Right lung (tissue), 5 donors: Measurements from ENCODE around the gene DRGX. TPM values are rescaled to one million over a fixed set of nuclear protein-coding genes. Genes with fewer than 3 reads are reported as not detected.

ENCODE experiments used
- DNase-seq, 2 donors: peaks; one replicate each; pipeline ENCODE4 v3.0.0-alpha.2; 2013
- polyA plus RNA-seq, 5 donors: library from polyadenylated mRNA; unstranded; fragments of 120-200 nt; gene quantifications; one replicate each; pipeline versions ENCODE4 v1.2.1 to v1.2.3, GENCODE V29; 2013; ENCODE audit warnings: inconsistent platforms in 1 of 5, low replicate concordance in 1 of 5; ENCODE audit not compliant: insufficient read length in 5 of 5, insufficient read depth in 1 of 5

Gene DRGX
- polyA plus RNA-seq, 5 donors: 0.06 TPM; not detected in 4

DNA sequence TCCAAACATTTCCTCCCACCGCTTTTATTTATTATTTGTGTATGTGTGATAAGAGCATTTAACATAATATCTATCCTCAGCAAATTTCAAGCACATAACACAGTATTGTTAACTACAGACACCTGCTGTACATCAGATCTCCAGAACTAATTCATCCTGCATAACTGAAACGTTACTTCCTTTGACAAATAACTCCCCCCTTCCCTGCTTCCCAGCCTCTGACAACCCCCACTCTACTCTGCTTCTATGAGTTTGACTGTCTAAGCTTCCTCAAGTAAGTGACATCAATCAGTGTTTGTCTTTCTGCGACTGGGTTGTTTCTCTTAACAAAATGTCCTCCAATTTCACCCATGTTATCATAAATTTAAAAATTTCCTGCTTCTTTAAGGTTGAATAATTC, 74.9 kb downstream of the DRGX start:
- DNase-seq: no peak

DNA sequence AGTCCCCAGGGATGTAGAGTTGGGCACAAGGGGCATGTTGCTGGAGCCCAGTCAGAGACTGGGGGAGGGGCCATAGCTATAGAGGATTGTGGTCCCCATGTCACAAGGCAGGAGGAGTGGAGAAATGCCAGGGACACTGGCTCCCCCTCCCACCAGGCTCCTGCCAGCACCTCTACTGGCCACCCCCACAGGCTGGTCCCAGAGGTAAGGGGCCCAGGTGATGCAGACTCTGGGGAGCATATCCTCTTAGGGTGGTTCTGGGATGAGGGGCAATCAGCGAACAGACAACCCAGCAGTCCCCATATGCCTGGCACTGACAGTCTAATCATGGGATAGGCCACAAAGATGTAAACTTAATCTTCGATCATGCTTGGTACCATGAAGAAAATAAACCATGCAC, 75.7 kb downstream of the DRGX start:
- no peak for DNase-seq

DNA sequence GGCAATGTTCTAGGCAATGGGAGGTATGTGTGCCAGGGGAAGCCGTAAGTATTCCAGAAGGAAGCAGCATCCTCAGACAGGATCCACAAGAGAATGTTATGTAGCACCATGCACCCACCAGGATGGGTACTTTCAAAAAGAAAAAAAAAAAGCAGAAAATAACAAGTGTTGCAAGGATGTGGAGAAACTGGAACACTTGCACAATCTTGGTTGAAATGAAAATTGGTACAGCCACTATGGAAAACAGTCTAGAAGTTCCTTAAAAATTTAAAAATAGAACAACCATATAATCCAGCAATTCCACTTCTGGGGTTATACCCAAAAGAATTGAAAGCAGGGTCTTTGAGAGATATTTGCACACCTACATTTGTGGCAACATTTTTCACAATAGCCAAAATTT, 76.7 kb downstream of the DRGX start:
- DNase-seq: no peak

DNA sequence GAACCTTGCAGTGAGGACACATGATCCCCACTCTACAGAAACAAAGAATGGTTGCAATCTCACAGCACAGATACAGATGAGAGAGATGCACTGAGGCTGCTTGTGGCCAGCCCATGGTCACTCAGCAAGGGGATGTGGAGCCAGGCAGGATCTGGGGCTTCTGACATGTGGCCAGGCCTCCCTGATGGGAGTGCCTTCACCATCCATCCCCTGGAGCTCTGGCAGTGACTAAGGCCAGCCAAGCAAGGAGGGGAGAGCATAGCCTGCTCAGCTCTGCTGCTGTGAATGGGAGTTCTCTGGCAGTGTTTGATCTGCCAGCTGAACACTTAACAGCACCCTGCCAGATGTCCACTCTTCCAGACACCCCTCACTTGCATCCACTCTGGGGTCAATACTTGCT, 77.1 kb downstream of the DRGX start:
- DNase-seq: no peak

DNA sequence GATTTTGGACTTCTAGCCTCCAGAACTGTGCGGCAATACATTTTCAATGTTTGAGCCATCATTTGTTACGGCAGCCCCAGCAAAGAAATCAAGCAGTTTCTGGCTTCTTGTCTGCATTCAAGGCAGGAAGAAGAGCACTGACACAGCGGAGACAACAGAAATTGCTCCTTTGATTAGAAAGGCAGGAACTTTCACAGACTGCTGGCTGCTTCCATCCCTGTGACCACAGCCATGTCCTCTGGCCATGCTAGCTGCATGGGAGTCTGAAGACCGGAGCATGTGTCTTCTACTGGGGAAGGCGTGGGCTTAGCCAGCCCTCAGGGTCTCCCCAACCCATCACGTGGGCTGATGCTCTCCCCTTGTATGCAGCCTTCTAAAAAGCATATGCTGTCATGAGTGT, 77.9 kb downstream of the DRGX start:
- no peak for DNase-seq

DNA sequence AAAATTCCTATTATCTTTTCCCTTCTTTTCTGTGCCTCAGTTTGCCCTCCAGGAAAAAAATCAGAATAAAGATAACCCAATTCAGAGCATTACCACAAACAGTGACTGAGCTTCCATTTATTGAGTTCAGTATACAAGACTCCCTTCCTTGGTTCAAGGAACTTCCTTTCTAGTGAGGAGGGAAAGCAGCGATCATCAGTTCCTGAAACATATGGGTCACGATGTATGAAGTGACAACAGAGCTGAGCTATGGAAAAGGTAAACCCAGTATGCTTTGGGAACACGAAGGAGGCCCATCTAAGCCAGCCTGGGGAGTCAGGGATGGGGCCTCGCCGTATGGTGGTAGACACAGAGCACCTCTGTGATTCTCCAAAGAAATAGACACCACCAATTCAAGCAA, 81.1 kb downstream of the DRGX start:
- DNase-seq: no peak

Other genes starting within 250 kb of the DRGX start
- gene TMEM273, start 207.7 kb downstream of the DRGX start, polyA plus RNA-seq: 10 to 100 TPM in 1 of 5 donors, 1 to 10 TPM in 4; 5.8 to 10.4 (median 7.3) TPM
- gene C10orf71, start 96.9 kb downstream of the DRGX start, polyA plus RNA-seq: under 1 TPM in 2 of 5 donors, not detected in 3; 0.04 to 0.76 TPM
- 10 to 100 TPM; 12.0 to 22.8 (median 20.7) TPM for gene ERCC6, start 143.0 kb upstream of the DRGX start, polyA plus RNA-seq
- under 1 TPM in 1 of 5 donors, not detected in 4; 0.05 TPM for gene SLC18A3, start 214.2 kb upstream of the DRGX start, polyA plus RNA-seq
- not detected for gene CHAT, start 217.9 kb upstream of the DRGX start, polyA plus RNA-seq